OCI-LY1 (cell line): Measurements from ENCODE around the gene STAG2.

Experiments
- H2AFZ ChIP-seq: fragments of 200-600 bp; sonication (generic), shearing (Covaris generic); 2 replicates; pipeline ENCODE4 v1.6.0; 2014; ENCODE audit warnings: antibody characterized with exemption, mild to moderate bottlenecking, low read length
- H3F3A ChIP-seq: fragments of 200-600 bp; sonication (generic), shearing (Covaris generic); 2 replicates; pipeline ENCODE4 v1.6.0; 2014; ENCODE audit warnings: mild to moderate bottlenecking, antibody characterized with exemption, low read length, moderate library complexity; ENCODE audit not compliant: insufficient read depth
- H3K27ac ChIP-seq: fragments of 200-600 bp; sonication (generic); 2 replicates; pipeline ENCODE4 v1.5.1; 2014; ENCODE audit warnings: low read length, mixed run types, mild to moderate bottlenecking, low read depth; ENCODE audit not compliant: poor library complexity, severe bottlenecking
- H3K27me3 ChIP-seq: fragments of 200-600 bp; sonication (generic); 2 replicates; pipeline ENCODE4 v1.6.0; 2014; ENCODE audit warnings: antibody characterized with exemption, mild to moderate bottlenecking, low read length, moderate library complexity; ENCODE audit not compliant: insufficient read depth
- H3K36me3 ChIP-seq: fragments of 200-600 bp; sonication (generic); 2 replicates; pipeline ENCODE4 v1.6.1; 2014; ENCODE audit warnings: mild to moderate bottlenecking, antibody characterized with exemption, low read length, moderate library complexity, mixed read lengths; ENCODE audit not compliant: insufficient read depth
- H3K4me1 ChIP-seq: fragments of 200-600 bp; sonication (generic); 2 replicates; pipeline ENCODE4 v1.5.1; 2014; ENCODE audit warnings: mild to moderate bottlenecking, low read length, moderate library complexity; ENCODE audit not compliant: insufficient read depth, severe bottlenecking
- H3K4me2 ChIP-seq: fragments of 200-600 bp; sonication (generic), shearing (Covaris generic); 2 replicates; pipeline ENCODE4 v1.6.1; 2014; ENCODE audit warnings: low read length
- H3K4me3 ChIP-seq: fragments of 200-600 bp; sonication (generic); 2 replicates; pipeline ENCODE4 v1.5.1; 2014; ENCODE audit warnings: low read length, low read depth, mild to moderate bottlenecking, mixed read lengths; ENCODE audit not compliant: poor library complexity, severe bottlenecking
- H3K79me2 ChIP-seq: fragments of 200-600 bp; shearing (Covaris generic); 2 replicates; pipeline ENCODE4 v1.6.1; 2016; ENCODE audit warnings: mixed run types, low read length, mixed read lengths; ENCODE audit not compliant: insufficient read depth
- H3K9ac ChIP-seq: fragments of 200-600 bp; sonication (generic), shearing (Covaris generic); 2 replicates; pipeline ENCODE4 v1.6.1; 2014; ENCODE audit warnings: mild to moderate bottlenecking, low read length, mixed read lengths
- H3K9me2 ChIP-seq: fragments of 200-600 bp; sonication (generic), shearing (Covaris generic); 2 replicates; pipeline ENCODE4 v1.6.1; 2014; ENCODE audit warnings: low read depth, mild to moderate bottlenecking, low read length, mixed read lengths
- H3K9me3 ChIP-seq: fragments of 200-600 bp; shearing (Covaris generic); 2 replicates; pipeline ENCODE4 v1.6.1; 2014; ENCODE audit warnings: low read length, mixed read lengths
- H4K20me1 ChIP-seq: fragments of 200-600 bp; sonication (generic), shearing (Covaris generic); 2 replicates; pipeline ENCODE4 v1.6.0; 2016; ENCODE audit warnings: mild to moderate bottlenecking, low read length; ENCODE audit not compliant: insufficient read depth
- EZH2 ChIP-seq: fragments of 200-600 bp; sonication (generic), shearing (Covaris generic); IDR thresholded peaks from 2 replicates; pipeline ENCODE4 v1.8.0; 2017; ENCODE audit warnings: borderline replicate concordance, mixed run types, mild to moderate bottlenecking, antibody characterized with exemption, low read length, moderate library complexity, mixed read lengths
- TF ChIP-seq, protein P1 (sequence below): fragments of 200-600 bp; sonication (generic), shearing (Covaris generic); IDR thresholded peaks from 2 replicates; pipeline ENCODE4 v1.5.1; 2017; ENCODE audit warnings: mild to moderate bottlenecking, antibody characterized with exemption, low read length, moderate library complexity, mixed read lengths

Gene STAG2

DNA sequence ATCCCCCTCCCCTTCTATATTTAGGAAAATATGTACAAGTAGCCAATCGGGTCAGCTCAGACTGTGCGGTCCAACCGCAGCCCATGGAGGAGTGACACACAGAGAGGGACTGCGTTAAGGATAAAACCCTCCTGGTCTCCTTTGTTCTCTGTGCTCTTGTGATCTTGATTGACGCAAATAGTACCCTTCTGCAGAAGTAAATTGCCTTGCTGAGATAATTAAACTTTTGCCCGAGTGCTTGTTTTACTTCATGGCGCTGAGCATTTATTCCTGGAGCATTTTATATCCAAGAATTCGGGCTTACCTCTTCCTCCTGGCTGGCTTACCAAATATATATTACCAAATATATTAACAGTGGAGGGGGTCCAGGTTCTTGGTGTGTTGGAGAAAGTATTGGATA lies 184.2 kb downstream of the STAG2 start:
- Histone ChIP-seq H3K9ac (no peak overlapping the region), H3K9me3 (no peaks in the 10 kb centered on the region), H3K4me1 (no peaks in the 10 kb centered on the region), H3K27ac (no peak overlapping the region), H3F3A (no peaks in the 10 kb centered on the region), H3K27me3 (no peaks in the 10 kb centered on the region), H3K79me2 (no peaks in the 10 kb centered on the region), H4K20me1 (no peaks in the 10 kb centered on the region), H3K4me2 (no peak overlapping the region), H3K4me3 (no peak overlapping the region), H2AFZ (no peak overlapping the region), H3K36me3 (no peaks in the 10 kb centered on the region), H3K9me2 (no peaks in the 10 kb centered on the region)
- TF ChIP-seq, protein P1, sequence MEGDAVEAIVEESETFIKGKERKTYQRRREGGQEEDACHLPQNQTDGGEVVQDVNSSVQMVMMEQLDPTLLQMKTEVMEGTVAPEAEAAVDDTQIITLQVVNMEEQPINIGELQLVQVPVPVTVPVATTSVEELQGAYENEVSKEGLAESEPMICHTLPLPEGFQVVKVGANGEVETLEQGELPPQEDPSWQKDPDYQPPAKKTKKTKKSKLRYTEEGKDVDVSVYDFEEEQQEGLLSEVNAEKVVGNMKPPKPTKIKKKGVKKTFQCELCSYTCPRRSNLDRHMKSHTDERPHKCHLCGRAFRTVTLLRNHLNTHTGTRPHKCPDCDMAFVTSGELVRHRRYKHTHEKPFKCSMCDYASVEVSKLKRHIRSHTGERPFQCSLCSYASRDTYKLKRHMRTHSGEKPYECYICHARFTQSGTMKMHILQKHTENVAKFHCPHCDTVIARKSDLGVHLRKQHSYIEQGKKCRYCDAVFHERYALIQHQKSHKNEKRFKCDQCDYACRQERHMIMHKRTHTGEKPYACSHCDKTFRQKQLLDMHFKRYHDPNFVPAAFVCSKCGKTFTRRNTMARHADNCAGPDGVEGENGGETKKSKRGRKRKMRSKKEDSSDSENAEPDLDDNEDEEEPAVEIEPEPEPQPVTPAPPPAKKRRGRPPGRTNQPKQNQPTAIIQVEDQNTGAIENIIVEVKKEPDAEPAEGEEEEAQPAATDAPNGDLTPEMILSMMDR = no peak
- TF ChIP-seq EZH2 = no peak

DNA sequence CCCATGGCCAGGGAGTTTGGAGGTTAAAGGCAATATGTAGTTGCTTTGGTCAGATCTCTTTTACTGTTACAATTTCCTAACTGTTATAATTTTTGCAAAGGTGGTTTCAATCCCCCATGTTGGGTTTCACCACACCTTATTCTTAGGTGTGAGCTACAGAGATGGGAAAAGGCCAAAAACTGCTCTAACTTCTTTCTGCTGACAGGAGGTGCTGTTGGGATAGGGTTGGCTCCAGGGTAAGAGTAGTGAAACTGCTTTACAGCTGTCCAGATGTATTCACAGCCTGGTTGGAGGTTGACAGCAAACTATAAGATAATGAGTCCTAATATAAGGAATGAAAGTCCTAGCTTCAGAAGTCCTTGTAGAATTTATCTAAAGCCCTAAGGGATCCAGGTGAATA lies 189.7 kb downstream of the STAG2 start:
- H3K79me2 ChIP-seq = no peaks in the 10 kb centered on the region
- H3K4me2 ChIP-seq = no peak overlapping the region
- H3K9ac ChIP-seq = no peak overlapping the region
- H3K4me1 ChIP-seq = no peaks in the 10 kb centered on the region
- no peaks in the 10 kb centered on the region for H4K20me1 ChIP-seq
- H2AFZ ChIP-seq = no peak overlapping the region
- H3K36me3 ChIP-seq = no peaks in the 10 kb centered on the region
- H3K27ac ChIP-seq = no peak overlapping the region
- H3K27me3 ChIP-seq = no peaks in the 10 kb centered on the region
- TF ChIP-seq EZH2 = no peak
- TF ChIP-seq, protein P1 = no peak
- H3F3A ChIP-seq = no peaks in the 10 kb centered on the region
- H3K4me3 ChIP-seq = no peak overlapping the region
- H3K9me3 ChIP-seq = no peaks in the 10 kb centered on the region
- no peaks in the 10 kb centered on the region for H3K9me2 ChIP-seq
